GM12873 (cell line): ENCODE results near the gene TAS2R39.

Experiments used
- TF ChIP-seq, protein P1 (sequence below): IDR thresholded peaks from 2 replicates; pipeline ENCODE4 v1.5.1; 2012; ENCODE audit warnings: low read depth, mild to moderate bottlenecking, moderate library complexity, low read length, control low read depth; ENCODE audit not compliant: insufficient read depth; ENCODE audit errors: missing control alignments

TAS2R39 gene

DNA sequence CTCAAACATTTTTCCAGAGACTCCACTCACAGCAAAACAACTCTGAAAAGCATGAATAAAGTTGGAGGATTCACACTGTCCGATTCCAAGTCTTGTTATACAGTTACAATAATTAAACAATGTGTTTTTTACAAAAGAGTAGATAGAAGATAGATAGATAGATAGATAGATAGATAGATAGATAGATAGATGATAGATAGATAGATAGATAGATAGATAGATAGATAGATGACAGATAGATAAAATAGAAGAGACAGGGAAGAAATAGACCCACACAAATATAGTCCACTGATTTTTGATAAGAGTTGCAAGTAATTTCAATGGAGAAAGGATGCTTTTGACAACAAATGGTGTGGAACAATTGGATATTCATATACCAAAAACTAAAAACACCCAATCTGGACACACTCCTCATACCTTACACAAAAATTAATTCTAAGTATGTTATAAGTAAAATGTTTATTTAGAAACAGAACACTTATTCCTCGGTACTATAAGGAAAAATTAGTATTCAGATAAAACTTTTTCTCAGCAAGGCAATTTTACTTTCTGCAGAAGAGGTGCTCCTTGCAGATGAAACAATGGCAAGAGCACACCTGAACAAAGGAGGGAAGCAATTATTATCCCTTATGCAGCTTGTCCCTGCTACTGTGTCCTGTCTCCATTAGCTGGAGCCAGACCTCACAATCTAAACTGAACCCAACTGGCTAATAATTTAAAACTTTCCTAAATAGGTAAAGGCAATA lies 5.7 kb upstream of the TAS2R39 start:
- TF ChIP-seq, protein P1, sequence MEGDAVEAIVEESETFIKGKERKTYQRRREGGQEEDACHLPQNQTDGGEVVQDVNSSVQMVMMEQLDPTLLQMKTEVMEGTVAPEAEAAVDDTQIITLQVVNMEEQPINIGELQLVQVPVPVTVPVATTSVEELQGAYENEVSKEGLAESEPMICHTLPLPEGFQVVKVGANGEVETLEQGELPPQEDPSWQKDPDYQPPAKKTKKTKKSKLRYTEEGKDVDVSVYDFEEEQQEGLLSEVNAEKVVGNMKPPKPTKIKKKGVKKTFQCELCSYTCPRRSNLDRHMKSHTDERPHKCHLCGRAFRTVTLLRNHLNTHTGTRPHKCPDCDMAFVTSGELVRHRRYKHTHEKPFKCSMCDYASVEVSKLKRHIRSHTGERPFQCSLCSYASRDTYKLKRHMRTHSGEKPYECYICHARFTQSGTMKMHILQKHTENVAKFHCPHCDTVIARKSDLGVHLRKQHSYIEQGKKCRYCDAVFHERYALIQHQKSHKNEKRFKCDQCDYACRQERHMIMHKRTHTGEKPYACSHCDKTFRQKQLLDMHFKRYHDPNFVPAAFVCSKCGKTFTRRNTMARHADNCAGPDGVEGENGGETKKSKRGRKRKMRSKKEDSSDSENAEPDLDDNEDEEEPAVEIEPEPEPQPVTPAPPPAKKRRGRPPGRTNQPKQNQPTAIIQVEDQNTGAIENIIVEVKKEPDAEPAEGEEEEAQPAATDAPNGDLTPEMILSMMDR = no peak

DNA sequence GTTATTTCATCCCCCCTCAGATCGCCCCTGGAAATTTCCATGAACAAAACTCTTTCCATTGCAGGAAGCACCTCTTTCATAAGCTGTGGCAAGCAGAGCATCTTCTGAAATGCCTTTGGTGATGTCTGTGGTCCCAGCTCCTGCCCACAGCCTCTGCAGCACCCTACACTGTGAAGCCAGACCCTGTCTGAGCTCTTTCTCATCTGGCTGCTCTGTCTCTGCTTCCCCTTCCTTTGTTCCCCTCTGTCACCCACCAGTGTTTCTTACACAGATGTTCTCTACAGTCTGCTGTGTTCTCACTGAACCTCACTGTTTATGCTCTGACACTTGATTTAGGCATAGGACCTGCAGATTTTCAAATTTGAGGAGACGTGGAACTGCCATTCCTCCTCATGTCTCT lies 1.9 kb upstream of the TAS2R39 start:
- TF ChIP-seq, protein P1 = no peak

- TF ChIP-seq, protein P1 = no peak
Measured at GRCh38 chr7:143185551-143185950, 2.3 kb downstream of the TAS2R39 start.

GRCh38 chr7:143188994-143189393 lies 5.8 kb downstream of the TAS2R39 start:
- TF ChIP-seq, protein P1 = no peak

DNA sequence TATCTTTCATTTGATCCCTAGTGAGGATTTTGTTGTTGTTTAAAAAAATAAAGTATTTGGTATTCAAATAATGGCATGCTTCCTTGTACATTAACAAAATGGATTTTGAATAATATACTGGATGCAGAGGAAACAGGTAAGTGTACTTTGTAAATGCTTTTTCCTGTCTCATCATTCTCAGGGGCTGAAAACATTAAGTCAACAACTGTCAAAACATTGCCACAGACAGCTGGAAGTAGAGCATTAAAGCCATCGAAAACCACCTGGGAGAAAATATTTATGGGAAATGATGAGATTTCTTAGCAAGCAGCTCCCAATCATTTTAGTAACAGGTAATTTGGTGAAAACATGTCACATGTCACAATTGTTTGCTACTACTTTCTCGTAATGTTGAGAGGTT lies 10.7 kb downstream of the TAS2R39 start:
- TF ChIP-seq, protein P1 = no peak

- TF ChIP-seq, protein P1 = no peak
Measured at GRCh38 chr7:143199040-143199439, 15.8 kb downstream of the TAS2R39 start.

DNA sequence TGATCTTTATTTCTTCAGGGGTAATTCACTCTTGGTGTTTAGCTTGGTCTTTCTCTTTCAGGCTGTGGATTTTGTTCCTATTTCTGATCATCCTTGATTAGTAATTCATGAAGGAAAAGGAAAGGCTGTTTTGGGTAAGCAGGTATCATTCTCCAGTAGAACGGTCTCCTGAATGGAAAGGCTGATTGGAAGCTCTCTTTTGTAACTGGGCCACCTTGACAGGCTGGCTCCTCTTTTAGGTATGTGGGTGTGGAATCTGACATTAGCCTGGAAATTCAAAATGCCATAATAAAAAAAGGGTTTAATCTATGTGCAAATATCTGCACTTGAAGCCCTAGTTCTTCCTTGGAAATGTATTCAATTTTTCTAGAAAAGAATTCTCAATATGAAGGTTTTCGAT lies 18.9 kb downstream of the TAS2R39 start:
- TF ChIP-seq, protein P1 = no peak
